ENCODE results near the gene RBP3. TPM values are rescaled to one million over a fixed set of nuclear protein-coding genes. Genes with fewer than 3 reads are reported as not detected.

The RBP3 gene
- total RNA-seq, 2 experiments from 2014 or later, result not detected

GRCh38 chr10:47340608-47341170, 7.5 kb upstream of the RBP3 start:
- no peak overlapping the region for H3K27ac Mint-ChIP-seq
- ChIA-PET CTCF (interaction anchor here (0.5 to 2.2 kb wide), 27 partner anchors 8 to 348 kb away, joined by 3 to 17 read pairs (median 4); no protein-coding TSS in a partner anchor), POLR2A (no interaction called here)
- H3K9me3 Mint-ChIP-seq, result no peaks in the 10 kb centered on the region
- peaks cover 1% of the 10 kb centered on the region for H3K27me3 Mint-ChIP-seq
- no peaks in the 10 kb centered on the region for H3K36me3 Mint-ChIP-seq (ENCODE audit: low read depth)
- H3K4me3 Mint-ChIP-seq, result no peak overlapping the region
- peak; percentile 83 for ATAC-seq
- no peaks in the 10 kb centered on the region for H3K4me1 Mint-ChIP-seq (ENCODE audit: low read depth)
- peak; percentile 81 for DNase-seq
- intact Hi-C loops (cut with micrococcal nuclease), result loop anchor here (1.0 kb wide), 1 partner anchor 316 kb away; no protein-coding TSS in a partner anchor
- peak; percentile 99 for TF ChIP-seq CTCF (IDR thresholded peaks at IDR 0.05)

- H3K27me3 Mint-ChIP-seq, result peaks cover 1% of the 10 kb centered on the region
- H3K4me1 Mint-ChIP-seq (ENCODE audit: low read depth), result no peaks in the 10 kb centered on the region
- intact Hi-C loops (cut with micrococcal nuclease), result no loop called here
- no peak overlapping the region for H3K27ac Mint-ChIP-seq
- H3K9me3 Mint-ChIP-seq, result no peaks in the 10 kb centered on the region
- no peak for TF ChIP-seq CTCF (IDR thresholded peaks at IDR 0.05)
- ATAC-seq (no peak), DNase-seq (no peak)
- no peak overlapping the region for H3K4me3 Mint-ChIP-seq
- H3K36me3 Mint-ChIP-seq (ENCODE audit: low read depth), result no peaks in the 10 kb centered on the region
- POLR2A ChIA-PET, result no interaction called here
- CTCF ChIA-PET, result interaction anchor here (1.1 to 2.2 kb wide), 3 partner anchors 33 to 298 kb away, joined by 3 to 5 read pairs (median 4); no protein-coding TSS in a partner anchor
These were observed 2.9 kb upstream of the RBP3 start for GRCh38 chr10:47344996-47345870.

GRCh38 chr10:47346581-47347302, 1.4 kb upstream of the RBP3 start:
- ATAC-seq (no peak), DNase-seq (no peak)
- Mint-ChIP-seq H3K36me3 (ENCODE audit: low read depth) (no peaks in the 10 kb centered on the region), H3K9me3 (no peaks in the 10 kb centered on the region), H3K27me3 (peaks cover 1% of the 10 kb centered on the region), H3K4me3 (no peak overlapping the region), H3K4me1 (ENCODE audit: low read depth) (no peaks in the 10 kb centered on the region), H3K27ac (no peak overlapping the region)
- CTCF ChIA-PET, result interaction anchor here (1.6 to 2.1 kb wide), 2 partner anchors 35 to 322 kb away, joined by 3 to 6 read pairs; no protein-coding TSS in a partner anchor
- POLR2A ChIA-PET, result no interaction called here
- no peak for TF ChIP-seq CTCF (IDR thresholded peaks at IDR 0.05)
- intact Hi-C loops (cut with micrococcal nuclease), result no loop called here

- no peak overlapping the region for H3K27ac Mint-ChIP-seq
- peaks cover 1% of the 10 kb centered on the region for H3K27me3 Mint-ChIP-seq
- no peak overlapping the region for H3K4me3 Mint-ChIP-seq
- DNase-seq, result no peak
- H3K4me1 Mint-ChIP-seq (ENCODE audit: low read depth), result no peaks in the 10 kb centered on the region
- no peak for TF ChIP-seq CTCF (IDR thresholded peaks at IDR 0.05)
- ATAC-seq, result no peak
- no peaks in the 10 kb centered on the region for H3K36me3 Mint-ChIP-seq (ENCODE audit: low read depth)
- ChIA-PET POLR2A (no interaction called here), CTCF (interaction anchor here (1.6 to 2.1 kb wide), 2 partner anchors 35 to 322 kb away, joined by 3 to 6 read pairs; no protein-coding TSS in a partner anchor)
- H3K9me3 Mint-ChIP-seq, result no peaks in the 10 kb centered on the region
- intact Hi-C loops (cut with micrococcal nuclease), result no loop called here
These were observed 874 bp upstream of the RBP3 start for GRCh38 chr10:47347303-47347675.

Measured in activated CD8-positive, alpha-beta T cell treated with anti-CD3 and anti-CD28 coated beads for 36 hours (primary cell).